ENCODE data around the gene GRHL1. TPM values are rescaled to one million over a fixed set of nuclear protein-coding genes. Genes with fewer than 3 reads are reported as not detected.

GRHL1 gene
- polyA plus RNA-seq, 12 donors: 0.70 to 25.1 (median 1.4) TPM; not detected in 2

- no peak for DNase-seq
Observed at GRCh38 chr2:10041711-10042110, 90.2 kb downstream of the GRHL1 start.

GRCh38 chr2:10042301-10043161 lies 91.0 kb downstream of the GRHL1 start:
- peak; percentile 82 for DNase-seq

GRCh38 chr2:10043256-10043905 lies 91.9 kb downstream of the GRHL1 start, which contains the start of gene KLF11:
KLF11 (plus strand) TSS chr2:10043550; CDS start chr2:10043717, 167 bp downstream.
- DNase-seq: peak; percentile 87

GRCh38 chr2:10043906-10044601 lies 92.6 kb downstream of the GRHL1 start:
- DNase-seq: peak; percentile 96

GRCh38 chr2:10045561-10046355 lies 94.3 kb downstream of the GRHL1 start:
- DNase-seq: no peak

- DNase-seq: no peak
Observed at GRCh38 chr2:10046931-10047330, 95.4 kb downstream of the GRHL1 start.

- no peak for DNase-seq
Observed at GRCh38 chr2:10047616-10048500, 96.4 kb downstream of the GRHL1 start.

- DNase-seq: peak; percentile 66
Observed at GRCh38 chr2:10048501-10049171, 97.1 kb downstream of the GRHL1 start.

Other genes starting within 250 kb of the GRHL1 start
- gene TAF1B, start 108.2 kb upstream of the GRHL1 start, polyA plus RNA-seq (ENCODE audit: insufficient read length in 12 of 12): 10 to 100 TPM in 9 of 12 donors, 1 to 10 TPM in 2, not detected in 1; 9.8 to 22.9 (median 13.4) TPM
- gene KLF11, start 91.9 kb downstream of the GRHL1 start, polyA plus RNA-seq (ENCODE audit: insufficient read length in 12 of 12): 10 to 100 TPM in 11 of 12 donors, not detected in 1; 23.1 to 30.8 (median 25.2) TPM
- 10 to 100 TPM in 6 of 12 donors, 1 to 10 TPM in 5, not detected in 1; 3.8 to 20.2 (median 10.6) TPM for gene CYS1, start 128.7 kb downstream of the GRHL1 start, polyA plus RNA-seq (ENCODE audit: insufficient read length in 12 of 12)
- 10 to 100 TPM in 11 of 12 donors, not detected in 1; 24.9 to 58.9 (median 39.8) TPM for gene RRM2, start 171.0 kb downstream of the GRHL1 start, polyA plus RNA-seq (ENCODE audit: insufficient read length in 12 of 12)